ENCODE measurements around the gene KCNMA1. TPM values are rescaled to one million over a fixed set of nuclear protein-coding genes. Genes with fewer than 3 reads are reported as not detected.
A peak's percentile ranks its signal among the peaks of the same experiment; 100 is the strongest.

The KCNMA1 gene
- total RNA-seq, 1 experiment from 2014 or later, result 0.70 TPM

DNA sequence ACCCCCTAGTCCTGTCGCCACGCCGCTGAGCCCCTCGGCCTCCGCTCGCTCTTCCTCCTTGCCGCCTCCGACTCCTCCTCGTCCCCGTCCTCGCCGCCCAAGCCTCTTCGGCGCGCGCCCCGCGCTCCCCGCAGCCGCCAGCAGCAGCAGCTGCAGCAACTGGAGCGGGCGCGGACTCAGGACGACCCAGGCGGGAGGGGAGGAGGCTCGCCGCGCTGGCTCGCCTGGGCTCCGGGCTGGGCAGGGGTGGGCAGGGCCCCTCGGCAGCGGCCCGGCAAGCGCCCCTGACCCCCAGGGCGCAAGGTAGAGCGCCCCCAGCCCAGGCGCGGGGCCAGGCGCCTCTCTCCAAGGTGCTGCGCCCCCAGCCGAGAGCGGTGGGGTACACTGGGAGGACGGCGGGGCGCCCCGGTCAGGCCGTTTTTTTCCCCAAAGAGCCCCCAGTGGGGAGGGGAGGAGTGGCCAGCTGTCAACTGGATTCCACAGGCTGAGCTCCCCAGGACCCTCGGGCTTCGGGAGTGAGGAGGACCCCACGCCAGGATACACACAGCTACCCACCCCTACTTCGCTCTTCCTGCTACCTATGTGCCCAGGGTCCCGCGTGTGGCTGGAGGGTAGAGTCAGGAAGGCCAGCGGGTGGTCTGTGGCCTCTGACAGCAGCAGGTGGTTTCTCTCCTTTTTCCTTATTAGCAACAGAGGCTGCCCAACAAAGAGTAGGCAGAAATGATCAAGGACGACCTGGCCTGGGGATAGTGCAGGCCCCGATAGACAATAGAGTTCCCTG is 903 bp upstream of the KCNMA1 start:
- Histone ChIP-seq H3F3A (ENCODE audit: insufficient read depth, low read depth) (peaks cover 15% of the 10 kb centered on the region), H3K9me2 (ENCODE audit: insufficient read depth) (no peaks in the 10 kb centered on the region), H4K20me1 (ENCODE audit: insufficient read depth) (no peaks in the 10 kb centered on the region), H3K4me2 (peak overlapping the region; percentile 65), H3K36me3 (ENCODE audit: low read depth) (no peaks in the 10 kb centered on the region), H3K27me3 (ENCODE audit: insufficient read depth, low read depth) (no peaks in the 10 kb centered on the region), H3K4me1 (replicated peaks; ENCODE audit: insufficient read depth) (peaks cover 19% of the 10 kb centered on the region), H3K9me3 (ENCODE audit: insufficient read depth, low read depth) (no peaks in the 10 kb centered on the region), H2AFZ (no peak overlapping the region), H3K79me2 (ENCODE audit: low read depth) (no peaks in the 10 kb centered on the region), H3K4me3 (peak overlapping the region; percentile 45; the same call in 1 of the 2 replicates), H3K27ac (no peak overlapping the region)
- intact Hi-C loops (cut with micrococcal nuclease; ENCODE audit: unreplicated experiment), result no loop called here
- no peak for DNase-seq
- TF ChIP-seq, protein P1, sequence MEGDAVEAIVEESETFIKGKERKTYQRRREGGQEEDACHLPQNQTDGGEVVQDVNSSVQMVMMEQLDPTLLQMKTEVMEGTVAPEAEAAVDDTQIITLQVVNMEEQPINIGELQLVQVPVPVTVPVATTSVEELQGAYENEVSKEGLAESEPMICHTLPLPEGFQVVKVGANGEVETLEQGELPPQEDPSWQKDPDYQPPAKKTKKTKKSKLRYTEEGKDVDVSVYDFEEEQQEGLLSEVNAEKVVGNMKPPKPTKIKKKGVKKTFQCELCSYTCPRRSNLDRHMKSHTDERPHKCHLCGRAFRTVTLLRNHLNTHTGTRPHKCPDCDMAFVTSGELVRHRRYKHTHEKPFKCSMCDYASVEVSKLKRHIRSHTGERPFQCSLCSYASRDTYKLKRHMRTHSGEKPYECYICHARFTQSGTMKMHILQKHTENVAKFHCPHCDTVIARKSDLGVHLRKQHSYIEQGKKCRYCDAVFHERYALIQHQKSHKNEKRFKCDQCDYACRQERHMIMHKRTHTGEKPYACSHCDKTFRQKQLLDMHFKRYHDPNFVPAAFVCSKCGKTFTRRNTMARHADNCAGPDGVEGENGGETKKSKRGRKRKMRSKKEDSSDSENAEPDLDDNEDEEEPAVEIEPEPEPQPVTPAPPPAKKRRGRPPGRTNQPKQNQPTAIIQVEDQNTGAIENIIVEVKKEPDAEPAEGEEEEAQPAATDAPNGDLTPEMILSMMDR (conservative IDR thresholded peaks at IDR 0.05), result no peak
- no peak for TF ChIP-seq EZH2 (IDR thresholded peaks at IDR 0.05; ENCODE audit: low read depth)
- CTCF ChIA-PET, result no interaction called here
- POLR2A ChIA-PET (ENCODE audit: unreplicated experiment), result no interaction called here
- no TSS peak for BruUV-seq (replicated peaks)

DNA sequence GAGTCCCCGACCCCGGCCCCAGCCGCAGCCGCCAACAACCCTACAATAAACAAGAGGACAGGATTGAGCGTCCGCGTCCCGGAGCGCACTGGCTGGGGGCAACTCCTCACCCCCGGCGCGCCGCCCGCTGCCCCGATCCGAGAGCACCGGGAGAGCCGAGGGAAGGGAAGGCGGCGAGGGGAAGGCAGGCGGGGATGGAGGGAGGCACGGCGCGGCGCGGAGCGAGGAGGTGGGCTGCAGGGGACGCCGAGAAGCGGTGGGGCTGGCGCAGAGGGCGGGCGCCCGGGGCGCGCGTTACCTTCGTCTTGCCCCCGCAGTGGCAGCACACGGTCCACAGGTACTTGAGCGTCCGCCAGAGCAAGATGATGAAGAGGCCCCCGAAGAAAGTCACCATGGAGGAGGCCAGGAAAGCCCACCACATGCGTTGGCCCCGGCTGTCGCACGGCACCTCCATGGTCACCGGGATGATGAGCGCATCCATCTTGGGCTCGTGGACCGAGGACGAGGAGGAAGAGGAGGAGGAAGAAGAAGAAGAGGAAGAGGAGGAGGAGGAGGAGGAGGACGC is 559 bp downstream of the KCNMA1 start:
- no peaks in the 10 kb centered on the region for H3K9me2 ChIP-seq (ENCODE audit: insufficient read depth)
- no peaks in the 10 kb centered on the region for H3K9me3 ChIP-seq (ENCODE audit: insufficient read depth, low read depth)
- ChIA-PET CTCF (interaction anchor here (0.6 kb wide), 1 partner anchor 471 kb away, joined by 4 read pairs; no protein-coding TSS in a partner anchor), POLR2A (ENCODE audit: unreplicated experiment) (no interaction called here)
- H3K4me1 ChIP-seq (replicated peaks; ENCODE audit: insufficient read depth), result peaks cover 17% of the 10 kb centered on the region
- no peaks in the 10 kb centered on the region for H3K36me3 ChIP-seq (ENCODE audit: low read depth)
- intact Hi-C loops (cut with micrococcal nuclease; ENCODE audit: unreplicated experiment), result no loop called here
- no TSS peak for BruUV-seq (replicated peaks)
- no peaks in the 10 kb centered on the region for H3K27me3 ChIP-seq (ENCODE audit: insufficient read depth, low read depth)
- no peaks in the 10 kb centered on the region for H3K79me2 ChIP-seq (ENCODE audit: low read depth)
- DNase-seq, result no peak
- H3K4me3 ChIP-seq, result peak overlapping the region; percentile 63
- TF ChIP-seq EZH2 (IDR thresholded peaks at IDR 0.05; ENCODE audit: low read depth), result no peak
- TF ChIP-seq, protein P1 (conservative IDR thresholded peaks at IDR 0.05), result no peak
- no peak overlapping the region for H3K27ac ChIP-seq
- peaks cover 15% of the 10 kb centered on the region for H3F3A ChIP-seq (ENCODE audit: insufficient read depth, low read depth)
- H3K4me2 ChIP-seq, result peak overlapping the region; percentile 77
- H4K20me1 ChIP-seq (ENCODE audit: insufficient read depth), result no peaks in the 10 kb centered on the region
- H2AFZ ChIP-seq, result peak overlapping the region; percentile 83

DNA sequence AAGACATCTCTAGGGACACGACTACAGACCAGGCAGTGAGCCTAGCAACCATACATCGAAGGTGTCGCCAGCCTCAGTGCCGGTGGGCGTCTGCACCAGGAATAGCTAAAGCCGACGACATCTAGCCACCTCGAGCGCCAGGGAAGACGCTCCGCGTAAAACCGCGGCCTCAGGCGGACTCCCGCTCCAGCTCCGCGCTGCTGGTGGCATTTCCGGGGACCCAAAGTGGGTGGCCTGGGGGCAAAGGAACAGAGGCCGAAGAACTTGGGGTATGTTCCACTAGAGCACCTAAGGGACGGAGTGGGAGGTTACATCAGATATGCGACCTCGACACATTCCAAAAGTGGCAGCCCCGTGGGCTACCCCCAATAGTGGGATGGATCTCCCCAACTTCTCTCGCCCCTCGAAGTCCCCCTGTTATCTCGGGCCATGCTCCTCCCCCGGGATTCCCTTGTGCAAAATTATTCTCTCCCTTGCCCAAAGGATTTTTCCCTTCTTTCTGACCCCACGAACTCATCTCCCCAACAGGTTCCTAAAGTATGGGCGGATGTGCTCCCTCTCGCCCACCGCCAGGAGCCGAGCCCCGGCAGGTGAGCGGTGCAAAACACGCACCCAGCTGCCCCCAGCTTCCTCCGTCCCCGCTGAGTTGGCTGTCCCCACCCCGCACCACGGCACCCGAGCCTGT is 1.2 kb downstream of the KCNMA1 start:
- no TSS peak for BruUV-seq (replicated peaks)

More for the DNA sequence above, 1.2 kb downstream of the KCNMA1 start:
- Histone ChIP-seq H3K36me3 (ENCODE audit: low read depth) (no peaks in the 10 kb centered on the region), H3K79me2 (ENCODE audit: low read depth) (no peaks in the 10 kb centered on the region), H3K27ac (no peak overlapping the region), H3K4me1 (replicated peaks; ENCODE audit: insufficient read depth) (peaks cover 10% of the 10 kb centered on the region), H3K4me2 (peak overlapping the region; percentile 77; the same call in 1 of the 2 replicates), H4K20me1 (ENCODE audit: insufficient read depth) (no peaks in the 10 kb centered on the region), H3K27me3 (ENCODE audit: insufficient read depth, low read depth) (no peaks in the 10 kb centered on the region), H3K9me2 (ENCODE audit: insufficient read depth) (no peaks in the 10 kb centered on the region), H3K4me3 (no peak overlapping the region; the same call in 1 of the 2 replicates), H3K9me3 (ENCODE audit: insufficient read depth, low read depth) (no peaks in the 10 kb centered on the region), H2AFZ (no peak overlapping the region), H3F3A (ENCODE audit: insufficient read depth, low read depth) (peaks cover 12% of the 10 kb centered on the region)
- intact Hi-C loops (cut with micrococcal nuclease; ENCODE audit: unreplicated experiment), result no loop called here
- TF ChIP-seq EZH2 (IDR thresholded peaks at IDR 0.05; ENCODE audit: low read depth), result no peak
- TF ChIP-seq, protein P1 (conservative IDR thresholded peaks at IDR 0.05), result no peak
- no peak for DNase-seq
- ChIA-PET POLR2A (ENCODE audit: unreplicated experiment) (no interaction called here), CTCF (no interaction called here)

All from PC-9 (cell line).